ENCODE results near the gene KIF3A. TPM values are rescaled to one million over a fixed set of nuclear protein-coding genes. Genes with fewer than 3 reads are reported as not detected.

Gene KIF3A
- total RNA-seq, 1 experiment from 2014 or later: 13.2 TPM

DNA sequence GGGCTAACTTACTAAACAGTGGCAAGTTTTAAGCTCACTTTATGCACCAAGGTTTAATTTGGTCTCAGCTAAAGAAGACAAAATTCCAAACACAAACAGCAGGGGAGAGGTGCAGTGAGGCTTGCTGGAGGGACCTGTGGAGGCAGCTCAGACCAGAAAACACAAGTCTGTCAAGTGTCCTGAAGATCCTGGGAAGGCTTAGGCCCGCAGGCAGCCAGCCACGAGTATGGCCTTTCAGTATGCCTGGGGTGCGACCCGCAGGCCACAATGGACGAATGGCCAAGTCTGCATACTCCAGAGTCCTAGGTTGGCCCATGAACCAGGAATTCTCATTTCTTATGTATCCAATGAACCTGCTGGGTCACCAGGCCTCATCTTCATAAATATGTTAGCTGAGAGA lies 19.2 kb upstream of the KIF3A start:
- no peak overlapping the region for H3K4me2 ChIP-seq (ENCODE audit: insufficient read depth, insufficient read length, low read length)
- peaks cover 5% of the 10 kb centered on the region for H3K27me3 Mint-ChIP-seq (ENCODE audit: low read depth)
- H3K27ac Mint-ChIP-seq: no peak overlapping the region
- H3K27me3 ChIP-seq (ENCODE audit: insufficient read depth, low read length): no peaks in the 10 kb centered on the region
- H4K5ac ChIP-seq (ENCODE audit: insufficient read length, low read depth, low read length): no peak overlapping the region
- no peaks in the 10 kb centered on the region for H3K9me3 Mint-ChIP-seq
- no peak overlapping the region for H2AK5ac ChIP-seq (ENCODE audit: insufficient read length, low read length)
- no peaks in the 10 kb centered on the region for H3K79me1 ChIP-seq (ENCODE audit: insufficient read depth, low read depth, low read length, poor library complexity, severe bottlenecking)
- no peak overlapping the region for H3K23ac ChIP-seq (ENCODE audit: insufficient read length, low read depth, low read length)
- no peak overlapping the region for H3K27ac ChIP-seq (ENCODE audit: insufficient read length, low read depth, low read length)
- no peaks in the 10 kb centered on the region for H3K4me1 ChIP-seq (ENCODE audit: insufficient read depth, low read length)
- no peaks in the 10 kb centered on the region for H4K20me1 ChIP-seq (ENCODE audit: control insufficient read depth, insufficient read depth, insufficient read length)
- no peak overlapping the region for H2AFZ ChIP-seq (ENCODE audit: low read length)
- H3K4me1 Mint-ChIP-seq: peaks cover 21 to 29% of the 10 kb centered on the region in 2 experiments
- no peaks in the 10 kb centered on the region for H3K9me3 ChIP-seq (ENCODE audit: control insufficient read depth, low read depth, low read length)
- H2BK12ac ChIP-seq (ENCODE audit: insufficient read length, low read depth, low read length): no peak overlapping the region
- no peak overlapping the region for H3K4ac ChIP-seq (ENCODE audit: low read depth, low read length)
- no peak overlapping the region for H2BK20ac ChIP-seq (ENCODE audit: low read depth, low read length, poor library complexity, severe bottlenecking)
- H3K18ac ChIP-seq (ENCODE audit: insufficient read length, low read depth, low read length): no peak overlapping the region
- H3K56ac ChIP-seq (ENCODE audit: insufficient read length, low read depth, low read length): no peak overlapping the region
- no peaks in the 10 kb centered on the region for H3K23me2 ChIP-seq (ENCODE audit: insufficient read length, low read depth, low read length, poor library complexity, severe bottlenecking)
- no peak overlapping the region for H4K91ac ChIP-seq (ENCODE audit: insufficient read length, low read depth, low read length)
- H3K79me2 ChIP-seq (ENCODE audit: insufficient read depth, low read length): no peaks in the 10 kb centered on the region
- H3T11ph ChIP-seq (ENCODE audit: low read length): no peak overlapping the region
- no peak overlapping the region for H3K14ac ChIP-seq (ENCODE audit: insufficient read depth, low read length)
- no peak overlapping the region for H2BK15ac ChIP-seq (ENCODE audit: low read depth, low read length)
- no peak overlapping the region for H3K4me3 Mint-ChIP-seq
- H2BK120ac ChIP-seq (ENCODE audit: low read depth, low read length, poor library complexity, severe bottlenecking): no peak overlapping the region
- WGBS (ENCODE audit: extremely low coverage, insufficient read length, low lambda C conversion rate): no CpG with 5 or more reads among the region's 5 CpGs
- no peak overlapping the region for H3K9ac ChIP-seq (ENCODE audit: extremely low read depth, insufficient read length, low read length)
- no peak for DNase-seq
- H4K8ac ChIP-seq (replicated peaks; ENCODE audit: insufficient read length, low read depth, low read length): no peak overlapping the region
- H2BK5ac ChIP-seq (ENCODE audit: insufficient read length, low read length): no peak overlapping the region
- TF ChIP-seq, protein P1, sequence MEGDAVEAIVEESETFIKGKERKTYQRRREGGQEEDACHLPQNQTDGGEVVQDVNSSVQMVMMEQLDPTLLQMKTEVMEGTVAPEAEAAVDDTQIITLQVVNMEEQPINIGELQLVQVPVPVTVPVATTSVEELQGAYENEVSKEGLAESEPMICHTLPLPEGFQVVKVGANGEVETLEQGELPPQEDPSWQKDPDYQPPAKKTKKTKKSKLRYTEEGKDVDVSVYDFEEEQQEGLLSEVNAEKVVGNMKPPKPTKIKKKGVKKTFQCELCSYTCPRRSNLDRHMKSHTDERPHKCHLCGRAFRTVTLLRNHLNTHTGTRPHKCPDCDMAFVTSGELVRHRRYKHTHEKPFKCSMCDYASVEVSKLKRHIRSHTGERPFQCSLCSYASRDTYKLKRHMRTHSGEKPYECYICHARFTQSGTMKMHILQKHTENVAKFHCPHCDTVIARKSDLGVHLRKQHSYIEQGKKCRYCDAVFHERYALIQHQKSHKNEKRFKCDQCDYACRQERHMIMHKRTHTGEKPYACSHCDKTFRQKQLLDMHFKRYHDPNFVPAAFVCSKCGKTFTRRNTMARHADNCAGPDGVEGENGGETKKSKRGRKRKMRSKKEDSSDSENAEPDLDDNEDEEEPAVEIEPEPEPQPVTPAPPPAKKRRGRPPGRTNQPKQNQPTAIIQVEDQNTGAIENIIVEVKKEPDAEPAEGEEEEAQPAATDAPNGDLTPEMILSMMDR (conservative IDR thresholded peaks at IDR 0.05): no peak
- peaks cover 2 to 18% (median 5%) of the 10 kb centered on the region in 3 experiments; a peak in 5 of 7 replicates for H3K36me3 Mint-ChIP-seq (ENCODE audit: insufficient read depth in 1 of 3, low read depth in 3 of 3)
